Measurements from ENCODE around the gene HCK. TPM values are rescaled to one million over a fixed set of nuclear protein-coding genes. Genes with fewer than 3 reads are reported as not detected.

Gene HCK
- total and polyA plus RNA-seq, 9 of the 15 experiments (the other 6 are each of a cell fraction or from before 2014, with no cell fraction given) = 0.09 to 0.51 (median 0.27) TPM; not detected in 6

GRCh38 chr20:32009564-32009963 is 42.5 kb upstream of the HCK start:
- intact Hi-C loops (cut with micrococcal nuclease) = no loop called here
- Histone ChIP-seq H3K27me3 (ENCODE audit: control insufficient read depth in 2 of 2, insufficient read depth in 2 of 2, low read length in 2 of 2) (peaks cover 4 to 25% of the 10 kb centered on the region in 2 experiments; a peak in 3 of 5 replicates), H3K9me3 (replicated peaks; ENCODE audit: control insufficient read depth, insufficient read depth, low read depth, low read length) (no peaks in the 10 kb centered on the region), H3K4me3 (no peak overlapping the region), H3K79me2 (ENCODE audit: control insufficient read depth, insufficient read depth, low read length) (no peaks in the 10 kb centered on the region), H2AFZ (ENCODE audit: low read depth, low read length) (no peak overlapping the region), H3K27ac (ENCODE audit: extremely low read depth, low read depth, low read length) (no peak overlapping the region), H3K36me3 (ENCODE audit: control insufficient read depth, insufficient read depth, low read length) (no peaks in the 10 kb centered on the region), H3K4me1 (replicated peaks in 1 of 2; ENCODE audit: control insufficient read depth in 2 of 2, insufficient read depth in 2 of 2, low read length in 2 of 2) (peaks cover 0 to 11% of the 10 kb centered on the region in 2 experiments; a peak in 4 of 5 replicates), H4K20me1 (replicated peaks; ENCODE audit: control insufficient read depth, insufficient read depth, low read length) (no peaks in the 10 kb centered on the region; the same call in 1 of the 2 replicates), H3K9ac (ENCODE audit: insufficient read depth in 1 of 2, low read depth in 2 of 2, low read length in 2 of 2) (no peak overlapping the region), H3K4me2 (ENCODE audit: insufficient read depth, low read length) (no peak overlapping the region), H3K9me1 (ENCODE audit: control insufficient read depth, insufficient read depth, low read length) (no peaks in the 10 kb centered on the region)
- no peak for DNase-seq (ENCODE audit: extremely low read depth in 1 of 4, low spot score in 3 of 4)
- FAIRE-seq = no peak
- POLR2A ChIA-PET = no interaction called here
- 8% methylated on average over 7 of the region's 7 CpGs for WGBS (ENCODE audit: insufficient coverage, low coverage, missing lambda C conversion rate)
- in situ Hi-C loops (cut with MboI) = no loop called here
- ATAC-seq = no peak
- CTCF ChIA-PET (ENCODE audit: low intra/inter-chr PET ratio) = no interaction called here
- no TSS peak for BruUV-seq (replicated peaks)
- TF ChIP-seq BCOR (IDR thresholded peaks at IDR 0.05) (peak; percentile 56; the same call in 1 of the 2 replicates), RBM25 (IDR thresholded peaks at IDR 0.05; ENCODE audit: low read depth, low read length, severe bottlenecking) (peak; percentile 71), POLR2A (conservative IDR thresholded peaks at IDR 0.05) (no peak), MNT (conservative IDR thresholded peaks at IDR 0.05) (no peak), CEBPB (tag; IDR thresholded peaks at IDR 0.05) (no peak), ESRRA (IDR thresholded peaks at IDR 0.05; ENCODE audit: borderline replicate concordance, low read depth) (peak; percentile 40; the same call in 1 of the 2 replicates), PATZ1 (CRISPR knock-in tag; IDR thresholded peaks at IDR 0.05; ENCODE audit: borderline replicate concordance) (no peak), SAP30 (IDR thresholded peaks at IDR 0.05; ENCODE audit: borderline replicate concordance, insufficient read depth, low read depth, low read length, poor library complexity, severe bottlenecking) (no peak), GTF2F1 (IDR thresholded peaks at IDR 0.05; ENCODE audit: low read depth, low read length) (no peak), MCM2 (IDR thresholded peaks at IDR 0.05; ENCODE audit: low read depth) (no peak), ADNP (tag; IDR thresholded peaks at IDR 0.05) (0 out of 2 replicates have a peak, but pooled peaks have one; percentile 30), NCOA1 (IDR thresholded peaks at IDR 0.05; ENCODE audit: low read depth) (no peak)
- TF ChIP-seq, protein P1, sequence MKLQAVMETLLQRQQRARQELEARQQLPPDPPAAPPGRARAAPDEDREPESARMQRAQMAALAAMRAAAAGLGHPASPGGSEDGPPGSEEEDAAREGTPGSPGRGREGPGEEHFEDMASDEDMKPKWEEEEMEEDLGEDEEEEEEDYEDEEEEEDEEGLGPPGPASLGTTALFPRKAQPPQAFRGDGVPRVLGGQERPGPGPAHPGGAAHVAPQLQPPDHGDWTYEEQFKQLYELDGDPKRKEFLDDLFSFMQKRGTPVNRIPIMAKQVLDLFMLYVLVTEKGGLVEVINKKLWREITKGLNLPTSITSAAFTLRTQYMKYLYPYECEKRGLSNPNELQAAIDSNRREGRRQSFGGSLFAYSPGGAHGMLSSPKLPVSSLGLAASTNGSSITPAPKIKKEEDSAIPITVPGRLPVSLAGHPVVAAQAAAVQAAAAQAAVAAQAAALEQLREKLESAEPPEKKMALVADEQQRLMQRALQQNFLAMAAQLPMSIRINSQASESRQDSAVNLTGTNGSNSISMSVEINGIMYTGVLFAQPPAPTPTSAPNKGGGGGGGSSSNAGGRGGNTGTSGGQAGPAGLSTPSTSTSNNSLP (IDR thresholded peaks at IDR 0.05; ENCODE audit: borderline replicate concordance, low read depth, low read length) = no peak
- TF ChIP-seq, protein P2, sequence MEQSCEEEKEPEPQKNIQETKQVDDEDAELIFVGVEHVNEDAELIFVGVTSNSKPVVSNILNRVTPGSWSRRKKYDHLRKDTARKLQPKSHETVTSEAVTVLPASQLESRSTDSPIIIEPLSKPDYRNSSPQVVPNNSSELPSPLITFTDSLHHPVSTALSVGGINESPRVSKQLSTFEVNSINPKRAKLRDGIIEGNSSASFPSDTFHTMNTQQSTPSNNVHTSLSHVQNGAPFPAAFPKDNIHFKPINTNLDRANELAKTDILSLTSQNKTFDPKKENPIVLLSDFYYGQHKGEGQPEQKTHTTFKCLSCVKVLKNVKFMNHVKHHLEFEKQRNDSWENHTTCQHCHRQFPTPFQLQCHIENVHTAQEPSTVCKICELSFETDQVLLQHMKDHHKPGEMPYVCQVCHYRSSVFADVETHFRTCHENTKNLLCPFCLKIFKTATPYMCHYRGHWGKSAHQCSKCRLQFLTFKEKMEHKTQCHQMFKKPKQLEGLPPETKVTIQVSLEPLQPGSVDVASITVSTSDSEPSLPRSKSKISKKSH (CRISPR knock-in tag; IDR thresholded peaks at IDR 0.05) = no peak
- TF ChIP-seq, protein P3, sequence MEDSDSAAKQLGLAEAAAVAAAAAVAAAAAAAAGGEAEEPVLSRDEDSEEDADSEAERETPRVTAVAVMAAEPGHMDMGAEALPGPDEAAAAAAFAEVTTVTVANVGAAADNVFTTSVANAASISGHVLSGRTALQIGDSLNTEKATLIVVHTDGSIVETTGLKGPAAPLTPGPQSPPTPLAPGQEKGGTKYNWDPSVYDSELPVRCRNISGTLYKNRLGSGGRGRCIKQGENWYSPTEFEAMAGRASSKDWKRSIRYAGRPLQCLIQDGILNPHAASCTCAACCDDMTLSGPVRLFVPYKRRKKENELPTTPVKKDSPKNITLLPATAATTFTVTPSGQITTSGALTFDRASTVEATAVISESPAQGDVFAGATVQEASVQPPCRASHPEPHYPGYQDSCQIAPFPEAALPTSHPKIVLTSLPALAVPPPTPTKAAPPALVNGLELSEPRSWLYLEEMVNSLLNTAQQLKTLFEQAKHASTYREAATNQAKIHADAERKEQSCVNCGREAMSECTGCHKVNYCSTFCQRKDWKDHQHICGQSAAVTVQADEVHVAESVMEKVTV (CRISPR knock-in tag; IDR thresholded peaks at IDR 0.05) = no peak

Data from K562 (cell line).